ENCODE measurements around the gene BMP8B.

GRCh38 chr1:39829791-39830533 lies 41.3 kb upstream of the BMP8B start:
- TF ChIP-seq, protein P1, sequence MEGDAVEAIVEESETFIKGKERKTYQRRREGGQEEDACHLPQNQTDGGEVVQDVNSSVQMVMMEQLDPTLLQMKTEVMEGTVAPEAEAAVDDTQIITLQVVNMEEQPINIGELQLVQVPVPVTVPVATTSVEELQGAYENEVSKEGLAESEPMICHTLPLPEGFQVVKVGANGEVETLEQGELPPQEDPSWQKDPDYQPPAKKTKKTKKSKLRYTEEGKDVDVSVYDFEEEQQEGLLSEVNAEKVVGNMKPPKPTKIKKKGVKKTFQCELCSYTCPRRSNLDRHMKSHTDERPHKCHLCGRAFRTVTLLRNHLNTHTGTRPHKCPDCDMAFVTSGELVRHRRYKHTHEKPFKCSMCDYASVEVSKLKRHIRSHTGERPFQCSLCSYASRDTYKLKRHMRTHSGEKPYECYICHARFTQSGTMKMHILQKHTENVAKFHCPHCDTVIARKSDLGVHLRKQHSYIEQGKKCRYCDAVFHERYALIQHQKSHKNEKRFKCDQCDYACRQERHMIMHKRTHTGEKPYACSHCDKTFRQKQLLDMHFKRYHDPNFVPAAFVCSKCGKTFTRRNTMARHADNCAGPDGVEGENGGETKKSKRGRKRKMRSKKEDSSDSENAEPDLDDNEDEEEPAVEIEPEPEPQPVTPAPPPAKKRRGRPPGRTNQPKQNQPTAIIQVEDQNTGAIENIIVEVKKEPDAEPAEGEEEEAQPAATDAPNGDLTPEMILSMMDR (IDR thresholded peaks at IDR 0.05): no peak
- TF ChIP-seq POLR2A (IDR thresholded peaks at IDR 0.05): no peak
